Osteocyte (in vitro differentiated cells): ENCODE results near the gene FOXA3. TPM values are rescaled to one million over a fixed set of nuclear protein-coding genes. Genes with fewer than 3 reads are reported as not detected.
"Not testable (repeated sequence)": the region's sequence is repeated elsewhere in the genome, so short reads cannot be mapped to it uniquely, and the experiment has no call there.

Experiments used
- DNase-seq: peaks from one replicate; pipeline ENCODE4 v3.0.0; 2021; ENCODE audit warnings: mixed read lengths; ENCODE audit not compliant: unreplicated experiment; ENCODE audit errors: extremely low spot score
- H3K27ac Mint-ChIP-seq: one replicate; pipeline ENCODE4 v1.8.0; 2021; ENCODE audit warnings: mild to moderate bottlenecking, mixed read lengths; ENCODE audit not compliant: unreplicated experiment
- H3K27me3 Mint-ChIP-seq: one replicate; pipeline ENCODE4 v1.8.0; 2021; ENCODE audit warnings: mixed read lengths; ENCODE audit not compliant: unreplicated experiment
- H3K36me3 Mint-ChIP-seq: one replicate; pipeline ENCODE4 v1.8.0; 2021; ENCODE audit warnings: mixed read lengths; ENCODE audit not compliant: unreplicated experiment
- H3K4me1 Mint-ChIP-seq: one replicate; pipeline ENCODE4 v1.8.0; 2021; ENCODE audit warnings: mixed read lengths; ENCODE audit not compliant: unreplicated experiment
- H3K4me3 Mint-ChIP-seq: one replicate; pipeline ENCODE4 v1.8.0; 2021; ENCODE audit warnings: mild to moderate bottlenecking, moderate library complexity, mixed read lengths; ENCODE audit not compliant: unreplicated experiment
- H3K9me3 Mint-ChIP-seq: one replicate; pipeline ENCODE4 v1.8.0; 2021; ENCODE audit warnings: mixed read lengths; ENCODE audit not compliant: unreplicated experiment
- total RNA-seq: library from RNA; stranded (reverse); gene quantifications from 2 replicates; pipeline ENCODE4 v1.2.1, GENCODE V29; 2021
- TF ChIP-seq, protein P1 (sequence below): fragments of 200-600 bp; sonication (generic); IDR thresholded peaks from 2 replicates; pipeline ENCODE4 v1.5.0; 2021; ENCODE audit warnings: antibody characterized with exemption, mild to moderate bottlenecking, moderate library complexity

Gene FOXA3
- total RNA-seq, 1 donor from 2014 or later: not detected

DNA sequence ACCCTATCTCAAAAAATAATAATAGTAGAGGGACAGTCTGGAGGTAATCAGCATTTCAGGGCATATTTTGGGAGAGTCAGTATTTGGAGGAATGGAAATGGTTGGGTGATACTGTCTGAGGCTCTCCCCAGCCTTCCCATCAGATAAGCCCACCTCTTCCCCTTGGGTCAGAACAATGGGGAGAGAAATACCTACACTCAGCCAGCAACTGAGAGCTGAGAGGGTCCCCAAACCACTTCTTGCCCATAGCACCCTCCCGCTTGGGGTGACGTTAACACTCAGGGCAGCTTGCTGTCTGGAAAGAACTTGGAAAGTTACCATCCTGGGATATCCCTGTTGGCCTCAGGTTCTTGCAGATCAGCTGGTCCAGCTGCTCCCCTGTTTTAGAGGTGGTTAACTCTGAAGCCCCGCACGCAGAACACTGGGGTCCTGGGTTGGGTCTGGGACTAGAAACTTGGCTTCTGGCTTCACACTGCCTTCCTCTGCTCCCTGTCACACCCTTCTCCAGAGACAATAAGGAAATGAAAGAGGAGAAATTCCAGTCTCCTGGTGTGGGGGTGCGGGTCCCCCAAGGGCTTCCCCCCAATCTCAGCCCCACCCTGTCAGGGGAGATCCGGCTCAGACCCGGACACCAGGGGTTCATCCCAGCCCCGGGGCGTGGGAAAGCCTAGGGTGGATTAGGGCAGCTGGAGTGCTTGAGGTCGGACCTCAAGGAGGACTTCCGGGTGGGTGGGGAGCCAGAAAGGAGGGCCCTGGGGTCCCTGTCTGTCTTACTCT is 2.5 kb downstream of the FOXA3 start:
- DNase-seq: no peak
- TF ChIP-seq, protein P1, sequence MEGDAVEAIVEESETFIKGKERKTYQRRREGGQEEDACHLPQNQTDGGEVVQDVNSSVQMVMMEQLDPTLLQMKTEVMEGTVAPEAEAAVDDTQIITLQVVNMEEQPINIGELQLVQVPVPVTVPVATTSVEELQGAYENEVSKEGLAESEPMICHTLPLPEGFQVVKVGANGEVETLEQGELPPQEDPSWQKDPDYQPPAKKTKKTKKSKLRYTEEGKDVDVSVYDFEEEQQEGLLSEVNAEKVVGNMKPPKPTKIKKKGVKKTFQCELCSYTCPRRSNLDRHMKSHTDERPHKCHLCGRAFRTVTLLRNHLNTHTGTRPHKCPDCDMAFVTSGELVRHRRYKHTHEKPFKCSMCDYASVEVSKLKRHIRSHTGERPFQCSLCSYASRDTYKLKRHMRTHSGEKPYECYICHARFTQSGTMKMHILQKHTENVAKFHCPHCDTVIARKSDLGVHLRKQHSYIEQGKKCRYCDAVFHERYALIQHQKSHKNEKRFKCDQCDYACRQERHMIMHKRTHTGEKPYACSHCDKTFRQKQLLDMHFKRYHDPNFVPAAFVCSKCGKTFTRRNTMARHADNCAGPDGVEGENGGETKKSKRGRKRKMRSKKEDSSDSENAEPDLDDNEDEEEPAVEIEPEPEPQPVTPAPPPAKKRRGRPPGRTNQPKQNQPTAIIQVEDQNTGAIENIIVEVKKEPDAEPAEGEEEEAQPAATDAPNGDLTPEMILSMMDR: no peak
- Mint-ChIP-seq H3K4me3 (no peak overlapping the region), H3K4me1 (peaks cover 20% of the 10 kb centered on the region), H3K9me3 (no peaks in the 10 kb centered on the region), H3K27me3 (peaks cover 38% of the 10 kb centered on the region), H3K27ac (no peak overlapping the region), H3K36me3 (no peaks in the 10 kb centered on the region)

DNA sequence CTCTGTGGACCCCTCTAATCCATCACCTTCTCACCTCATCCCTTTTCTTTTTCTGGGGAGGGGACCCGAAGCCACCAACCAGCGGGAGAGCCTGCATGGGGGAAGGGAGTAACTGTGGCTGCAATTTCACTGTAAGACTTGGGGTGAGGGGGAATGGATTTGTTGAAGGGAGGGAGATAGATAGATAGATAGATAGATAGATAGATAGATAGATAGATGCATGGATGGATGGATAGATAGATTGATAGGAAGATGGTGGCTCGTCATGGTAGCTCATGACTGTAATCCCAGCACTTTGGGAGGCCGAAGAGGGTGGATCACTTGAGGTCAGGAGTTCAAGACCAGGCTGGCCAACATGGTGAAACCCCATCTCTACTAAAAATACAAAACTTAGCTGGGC is 3.1 kb downstream of the FOXA3 start:
- H3K4me3 Mint-ChIP-seq, DNase-seq, H3K27ac Mint-ChIP-seq, H3K36me3 Mint-ChIP-seq, H3K9me3 Mint-ChIP-seq: not testable (repeated sequence)
- peaks cover 14% of the 10 kb centered on the region for H3K4me1 Mint-ChIP-seq
- peaks cover 38% of the 10 kb centered on the region for H3K27me3 Mint-ChIP-seq

DNA sequence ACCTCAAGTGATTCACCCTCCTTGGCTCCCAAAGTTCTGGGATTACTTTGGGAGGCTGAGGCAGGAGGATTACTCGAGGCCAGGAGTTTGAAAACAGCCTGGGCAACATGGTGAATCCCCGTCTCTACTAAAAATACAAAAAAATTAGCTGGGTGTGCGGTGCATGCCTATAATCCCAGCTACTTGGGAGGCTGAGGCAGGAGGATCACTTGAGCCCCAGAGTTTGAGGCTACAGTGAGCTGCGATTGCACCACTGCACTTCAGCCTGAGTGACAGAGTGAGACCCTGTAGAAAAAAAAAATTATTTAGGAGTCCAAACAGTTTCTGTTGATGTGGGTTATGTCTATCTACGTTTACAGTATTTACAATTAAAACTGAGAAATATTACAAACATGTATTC is 6.7 kb downstream of the FOXA3 start:
- no peak for DNase-seq
- no peaks in the 10 kb centered on the region for H3K4me1 Mint-ChIP-seq
- H3K9me3 Mint-ChIP-seq: no peaks in the 10 kb centered on the region
- no peak overlapping the region for H3K27ac Mint-ChIP-seq
- peaks cover 17% of the 10 kb centered on the region for H3K27me3 Mint-ChIP-seq
- TF ChIP-seq, protein P1: no peak
- no peak overlapping the region for H3K4me3 Mint-ChIP-seq
- H3K36me3 Mint-ChIP-seq: no peaks in the 10 kb centered on the region

DNA sequence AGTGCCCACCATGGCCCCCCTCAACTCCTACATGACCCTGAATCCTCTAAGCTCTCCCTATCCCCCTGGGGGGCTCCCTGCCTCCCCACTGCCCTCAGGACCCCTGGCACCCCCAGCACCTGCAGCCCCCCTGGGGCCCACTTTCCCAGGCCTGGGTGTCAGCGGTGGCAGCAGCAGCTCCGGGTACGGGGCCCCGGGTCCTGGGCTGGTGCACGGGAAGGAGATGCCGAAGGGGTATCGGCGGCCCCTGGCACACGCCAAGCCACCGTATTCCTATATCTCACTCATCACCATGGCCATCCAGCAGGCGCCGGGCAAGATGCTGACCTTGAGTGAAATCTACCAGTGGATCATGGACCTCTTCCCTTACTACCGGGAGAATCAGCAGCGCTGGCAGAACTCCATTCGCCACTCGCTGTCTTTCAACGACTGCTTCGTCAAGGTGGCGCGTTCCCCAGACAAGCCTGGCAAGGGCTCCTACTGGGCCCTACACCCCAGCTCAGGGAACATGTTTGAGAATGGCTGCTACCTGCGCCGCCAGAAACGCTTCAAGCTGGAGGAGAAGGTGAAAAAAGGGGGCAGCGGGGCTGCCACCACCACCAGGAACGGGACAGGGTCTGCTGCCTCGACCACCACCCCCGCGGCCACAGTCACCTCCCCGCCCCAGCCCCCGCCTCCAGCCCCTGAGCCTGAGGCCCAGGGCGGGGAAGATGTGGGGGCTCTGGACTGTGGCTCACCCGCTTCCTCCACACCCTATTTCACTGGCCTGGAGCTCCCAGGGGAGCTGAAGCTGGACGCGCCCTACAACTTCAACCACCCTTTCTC is 8.2 kb downstream of the FOXA3 start:
- Mint-ChIP-seq H3K9me3 (no peaks in the 10 kb centered on the region), H3K4me1 (peaks cover 13% of the 10 kb centered on the region), H3K27me3 (peaks cover 4% of the 10 kb centered on the region), H3K4me3 (no peak overlapping the region), H3K27ac (no peak overlapping the region), H3K36me3 (no peaks in the 10 kb centered on the region)
- DNase-seq: no peak
- TF ChIP-seq, protein P1: no peak

DNA sequence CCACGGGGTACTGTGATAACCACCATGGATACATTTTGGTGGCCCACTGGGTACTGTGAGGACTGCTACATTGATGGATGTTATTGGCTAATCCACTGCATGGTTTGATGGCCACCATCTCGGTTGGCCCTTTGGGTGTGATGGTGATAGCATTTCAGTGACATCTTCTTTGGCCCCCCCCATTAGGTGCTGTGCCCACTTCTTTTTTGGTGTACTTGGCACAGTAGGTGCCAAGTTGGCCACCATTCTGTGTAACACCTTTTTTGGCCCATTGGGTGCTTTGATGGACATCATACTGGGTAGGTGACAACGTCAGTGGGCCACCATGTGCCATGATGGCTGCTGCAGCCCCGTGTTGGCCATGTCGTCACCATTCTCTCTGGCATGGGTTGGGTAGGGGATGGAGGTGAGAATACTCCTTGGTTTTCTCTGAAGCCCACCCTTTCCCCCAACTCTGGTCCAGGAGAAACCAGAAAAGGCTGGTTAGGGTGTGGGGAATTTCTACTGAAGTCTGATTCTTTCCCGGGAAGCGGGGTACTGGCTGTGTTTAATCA is 9.2 kb downstream of the FOXA3 start:
- TF ChIP-seq, protein P1: no peak
- Mint-ChIP-seq H3K4me1 (peaks cover 15% of the 10 kb centered on the region), H3K4me3 (no peak overlapping the region), H3K9me3 (no peaks in the 10 kb centered on the region), H3K27me3 (peaks cover 3% of the 10 kb centered on the region), H3K27ac (no peak overlapping the region), H3K36me3 (no peaks in the 10 kb centered on the region)
- no peak for DNase-seq
